Measurements from ENCODE around the gene MRPL24. TPM values are rescaled to one million over a fixed set of nuclear protein-coding genes. Genes with fewer than 3 reads are reported as not detected.
"Not testable (repeated sequence)": the region's sequence is repeated elsewhere in the genome, so short reads cannot be mapped to it uniquely, and the experiment has no call there.

MRPL24 gene
- total RNA-seq, 2 experiments from 2014 or later: 115 to 122 TPM

DNA sequence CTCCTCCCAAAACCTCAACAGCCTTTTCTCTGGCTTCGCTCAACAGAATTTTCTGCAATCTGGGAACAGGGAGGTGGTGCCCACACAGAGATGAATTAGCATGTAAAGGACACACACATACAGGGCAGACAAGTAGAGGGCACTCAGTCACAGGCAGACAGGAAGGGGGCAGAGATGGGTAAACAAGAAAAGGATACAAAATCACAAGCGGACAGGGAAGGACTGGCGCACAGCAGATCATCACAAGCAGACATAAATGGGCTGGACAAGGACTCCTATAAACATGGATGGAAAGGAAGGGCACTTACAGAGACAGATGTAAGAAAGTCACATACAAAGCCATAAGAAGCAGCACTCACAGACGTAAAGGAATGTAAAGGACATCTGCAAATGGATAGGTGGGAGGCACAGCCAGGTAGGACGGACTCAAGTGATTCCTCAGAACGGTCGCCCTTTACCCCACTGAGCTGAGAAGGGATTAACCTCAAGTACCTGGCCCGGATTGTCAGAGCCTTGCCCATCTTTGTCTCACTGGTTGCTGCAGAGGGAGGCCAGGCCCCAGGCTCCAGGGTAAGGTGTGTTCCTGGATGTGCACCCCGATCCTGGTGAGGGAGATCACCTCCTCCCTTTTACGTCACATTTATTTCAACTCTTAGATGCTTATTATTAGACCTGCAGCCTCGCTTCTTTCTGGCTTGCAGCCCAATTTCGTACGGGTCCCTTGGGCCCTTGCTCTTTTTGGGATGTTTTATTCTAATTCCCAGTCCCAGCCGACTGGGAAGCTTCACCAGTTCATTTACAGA, 25.6 kb upstream of the MRPL24 start:
- CTCF ChIA-PET: interaction anchor here (1.0 to 3.2 kb wide), 6 partner anchors 15 to 72 kb away, joined by 3 to 17 read pairs (median 4); partner anchors contain the start of genes CRABP2, HDGF and MRPL24

DNA sequence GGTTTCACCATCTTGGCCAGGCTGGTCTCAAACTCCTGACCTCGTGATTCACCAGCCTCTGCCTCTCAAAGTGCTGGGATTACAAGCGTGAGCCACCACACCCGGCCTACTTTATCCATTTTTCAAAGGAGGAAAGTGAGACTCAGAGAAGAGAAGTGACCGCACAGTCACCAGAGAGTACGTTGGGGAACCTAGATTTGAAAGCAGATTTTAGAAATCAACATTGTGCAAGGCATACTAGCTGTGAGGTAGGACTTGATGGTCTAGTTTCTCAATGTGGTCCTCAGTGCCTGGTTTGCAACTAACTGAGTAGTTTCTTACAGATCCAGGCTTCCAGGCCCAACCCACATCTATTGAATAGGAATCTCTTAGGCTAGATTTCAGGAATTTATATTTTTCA, 24.8 kb upstream of the MRPL24 start:
- POLR2A ChIA-PET: interaction anchor here (0.7 to 2.2 kb wide), 2 partner anchors 14 to 33 kb away, joined by 3 to 14 read pairs; partner anchors contain the start of gene HDGF
- CTCF ChIA-PET: interaction anchor here (1.3 to 2.3 kb wide), 2 partner anchors 14 to 73 kb away, joined by 3 to 11 read pairs; partner anchors contain the start of gene HDGF

More for the DNA sequence above, 25.6 kb upstream of the MRPL24 start:
- POLR2A ChIA-PET: interaction anchor here (0.6 to 2.2 kb wide), 4 partner anchors 15 to 39 kb away, joined by 3 to 15 read pairs (median 8); partner anchors contain the start of genes HDGF, METTL25B and MRPL24

DNA sequence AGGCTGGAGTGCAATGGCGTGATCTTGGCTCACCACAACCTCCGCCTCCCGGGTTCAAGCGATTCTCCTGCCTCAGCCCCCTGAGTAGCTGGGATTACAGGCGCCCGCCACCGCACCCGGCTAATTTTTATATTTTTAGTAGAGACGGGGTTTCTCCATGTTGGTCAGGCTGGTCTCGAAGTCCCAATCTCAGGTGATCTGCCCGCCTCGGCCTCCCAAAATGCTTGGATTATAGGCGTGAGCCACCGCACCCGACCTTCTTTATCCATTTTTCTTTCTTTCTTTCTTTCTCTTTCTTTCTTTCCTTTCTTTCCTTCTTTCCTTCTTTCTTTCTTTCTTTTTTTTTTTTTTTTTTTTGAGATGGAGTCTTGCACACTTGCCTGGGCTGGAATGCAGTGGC, 24.2 kb upstream of the MRPL24 start:
- POLR2A ChIA-PET: interaction anchor here (0.7 kb wide), 1 partner anchor 33 kb away, joined by 3 read pairs; no protein-coding TSS in a partner anchor

DNA sequence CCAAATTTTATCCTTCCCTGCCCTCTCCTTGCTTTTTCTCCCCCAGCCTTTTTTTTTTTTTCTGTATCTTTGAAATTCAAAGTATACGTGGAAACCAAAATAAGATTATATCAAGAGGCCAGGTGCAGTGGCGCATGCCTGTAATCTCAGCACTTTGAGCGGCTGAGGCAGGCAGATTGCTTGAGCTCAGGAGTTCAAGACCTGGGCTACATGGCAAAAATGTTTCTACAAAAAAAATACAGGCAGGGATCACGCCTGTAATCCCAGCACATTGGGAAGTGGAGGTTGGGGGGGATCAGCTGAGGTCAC, 19.9 kb upstream of the MRPL24 start:
- ChIA-PET CTCF (interaction anchor here (1.7 to 2.0 kb wide), 2 partner anchors 34 to 54 kb away, joined by 3 to 7 read pairs; no protein-coding TSS in a partner anchor), POLR2A (interaction anchor here (1.1 kb wide), 1 partner anchor 8 kb away, joined by 3 read pairs; no protein-coding TSS in a partner anchor)

More for the DNA sequence above, 24.2 kb upstream of the MRPL24 start:
- CTCF ChIA-PET: not testable (repeated sequence)

DNA sequence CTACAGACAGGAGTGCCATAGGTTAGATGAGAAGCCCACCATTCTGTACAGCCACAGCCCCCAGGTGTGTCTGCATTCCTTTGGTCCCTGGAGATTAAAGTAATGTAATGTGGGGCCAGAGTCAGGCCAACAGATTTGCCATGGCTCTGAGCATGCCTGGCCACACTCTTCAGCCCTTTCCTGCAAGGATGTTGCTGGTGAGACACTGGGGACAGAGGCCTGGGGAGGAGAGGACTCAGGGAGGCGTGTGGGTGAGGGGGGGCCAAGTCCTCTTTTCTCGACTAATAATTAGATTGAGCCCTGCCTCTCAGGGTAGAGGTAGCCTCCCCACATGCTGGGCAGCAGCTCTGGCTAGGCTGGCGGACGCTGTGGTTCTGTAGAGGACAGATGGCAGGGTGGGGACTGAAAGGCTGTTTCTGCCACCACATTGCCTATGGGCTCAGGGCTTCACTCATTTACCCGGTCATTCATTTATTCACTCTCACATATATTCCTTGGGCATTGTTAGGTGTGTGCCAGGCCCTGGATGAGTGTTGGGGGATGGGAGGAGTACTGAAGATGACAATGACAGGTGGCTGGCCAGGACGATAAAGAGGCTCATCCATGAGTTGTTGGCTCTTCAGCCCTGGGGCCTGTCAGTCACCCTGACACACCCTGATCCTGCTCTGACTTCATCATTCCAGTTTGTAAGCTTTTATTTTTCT, 19.4 kb upstream of the MRPL24 start:
- POLR2A ChIA-PET: interaction anchor here (1.1 kb wide), 1 partner anchor 8 kb away, joined by 3 read pairs; no protein-coding TSS in a partner anchor
- CTCF ChIA-PET: interaction anchor here (1.7 to 2.0 kb wide), 2 partner anchors 34 to 54 kb away, joined by 3 to 7 read pairs; no protein-coding TSS in a partner anchor

DNA sequence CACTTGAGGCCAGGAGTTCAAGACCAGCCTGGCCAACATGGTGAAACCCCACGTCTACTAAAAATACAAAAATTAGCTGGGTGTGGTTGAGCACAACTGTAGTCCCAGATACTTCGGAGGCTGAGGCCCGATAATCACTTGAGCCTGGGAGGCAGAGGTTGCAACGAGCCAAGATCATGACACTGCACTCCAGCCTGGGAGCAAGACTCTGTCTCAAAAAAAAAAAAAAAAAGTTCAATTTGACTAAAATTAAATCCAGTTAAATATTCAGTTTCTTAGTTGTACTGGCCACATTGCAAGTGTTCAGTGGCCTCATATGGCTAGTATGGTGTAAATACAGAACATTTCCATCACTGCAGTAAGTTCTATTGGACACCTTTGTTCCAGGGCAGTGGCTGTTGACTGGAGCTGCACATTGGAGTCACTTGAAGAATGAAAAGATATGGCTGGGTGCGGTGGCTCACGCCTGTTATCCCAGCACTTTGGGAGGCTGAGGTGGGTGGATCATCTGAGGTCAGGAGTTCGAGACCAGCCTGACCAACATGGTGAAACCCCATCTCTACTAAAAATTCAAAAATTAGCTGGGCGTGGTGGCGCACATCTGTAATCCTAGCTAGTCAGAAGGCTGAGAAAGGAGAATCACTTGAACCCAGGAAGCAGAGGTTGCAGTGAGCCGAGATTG, 16.8 kb upstream of the MRPL24 start:
- CTCF ChIA-PET: interaction anchor here (0.7 to 1.7 kb wide), 4 partner anchors 10 to 156 kb away, joined by 3 to 12 read pairs (median 4); no protein-coding TSS in a partner anchor
- POLR2A ChIA-PET: not testable (repeated sequence)

DNA sequence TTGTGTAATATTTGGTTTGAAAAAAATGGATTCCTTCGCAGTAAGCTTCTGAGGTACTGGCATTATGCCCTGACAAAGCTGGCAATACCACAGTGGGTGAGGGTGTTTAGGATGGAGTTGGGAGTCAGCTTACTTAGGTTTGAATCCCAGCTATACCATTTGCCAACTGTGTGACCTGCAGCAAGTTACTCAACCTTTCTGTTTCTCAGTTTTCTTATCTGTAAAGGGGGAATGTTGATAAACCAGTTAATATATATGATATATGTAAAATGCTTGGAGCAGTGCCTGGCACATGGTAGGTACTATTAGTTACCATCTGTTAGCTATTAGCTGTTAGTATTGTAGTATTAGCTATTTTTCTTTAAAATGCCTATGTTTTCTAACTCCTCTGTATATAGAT, 15.5 kb upstream of the MRPL24 start:
- ChIA-PET POLR2A (no interaction called here), CTCF (interaction anchor here (0.6 to 1.7 kb wide), 8 partner anchors 9 to 97 kb away, joined by 3 to 12 read pairs (median 4); partner anchors contain the start of genes ISG20L2 and METTL25B)

DNA sequence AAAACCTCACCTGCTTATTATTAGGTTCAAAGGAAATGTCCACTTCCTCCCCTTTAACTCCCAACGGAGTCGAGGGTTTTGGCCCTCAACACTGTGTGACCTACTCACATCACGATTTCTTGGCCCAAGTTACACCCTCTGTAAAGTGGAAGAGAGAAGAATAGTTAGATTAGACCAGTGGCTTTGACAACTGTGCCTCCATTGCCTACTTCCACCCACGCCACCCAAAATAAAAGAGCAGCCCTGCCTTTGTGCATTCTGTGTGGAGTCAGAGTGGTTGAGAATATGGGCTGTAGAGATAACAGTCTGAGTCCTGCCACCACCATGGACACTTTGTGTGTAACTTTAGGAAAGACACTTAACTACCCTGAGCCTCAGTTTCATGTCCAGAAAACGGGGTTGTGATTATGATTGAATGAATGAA, 14.7 kb upstream of the MRPL24 start:
- POLR2A ChIA-PET: interaction anchor here (0.5 kb wide), 1 partner anchor 16 kb away, joined by 6 read pairs; no protein-coding TSS in a partner anchor
- CTCF ChIA-PET: interaction anchor here (0.6 to 1.7 kb wide), 6 partner anchors 8 to 258 kb away, joined by 3 to 12 read pairs (median 5); partner anchors contain the start of genes ISG20L2 and METTL25B

DNA sequence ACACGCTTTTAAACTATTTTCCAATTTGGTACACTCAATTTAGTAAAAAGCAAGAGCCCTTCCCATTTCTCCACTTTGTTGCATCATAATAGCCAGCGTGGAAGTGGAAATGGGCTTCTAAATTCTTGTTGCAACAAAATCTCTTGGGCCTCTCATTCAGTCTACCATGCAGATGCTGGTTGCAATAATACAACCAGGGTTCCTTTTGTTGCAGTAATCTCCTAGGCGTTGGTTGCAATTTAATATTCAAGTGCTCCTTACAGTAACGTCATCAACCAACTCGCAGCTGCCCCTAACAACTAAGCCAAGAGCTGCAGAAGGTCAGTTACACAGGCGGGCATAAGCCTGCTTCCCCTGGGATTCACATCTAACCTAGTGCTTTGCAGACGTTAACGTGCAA, 13.3 kb upstream of the MRPL24 start:
- ChIA-PET CTCF (interaction anchor here (1.4 kb wide), 1 partner anchor 28 kb away, joined by 3 read pairs; no protein-coding TSS in a partner anchor), POLR2A (no interaction called here)

DNA sequence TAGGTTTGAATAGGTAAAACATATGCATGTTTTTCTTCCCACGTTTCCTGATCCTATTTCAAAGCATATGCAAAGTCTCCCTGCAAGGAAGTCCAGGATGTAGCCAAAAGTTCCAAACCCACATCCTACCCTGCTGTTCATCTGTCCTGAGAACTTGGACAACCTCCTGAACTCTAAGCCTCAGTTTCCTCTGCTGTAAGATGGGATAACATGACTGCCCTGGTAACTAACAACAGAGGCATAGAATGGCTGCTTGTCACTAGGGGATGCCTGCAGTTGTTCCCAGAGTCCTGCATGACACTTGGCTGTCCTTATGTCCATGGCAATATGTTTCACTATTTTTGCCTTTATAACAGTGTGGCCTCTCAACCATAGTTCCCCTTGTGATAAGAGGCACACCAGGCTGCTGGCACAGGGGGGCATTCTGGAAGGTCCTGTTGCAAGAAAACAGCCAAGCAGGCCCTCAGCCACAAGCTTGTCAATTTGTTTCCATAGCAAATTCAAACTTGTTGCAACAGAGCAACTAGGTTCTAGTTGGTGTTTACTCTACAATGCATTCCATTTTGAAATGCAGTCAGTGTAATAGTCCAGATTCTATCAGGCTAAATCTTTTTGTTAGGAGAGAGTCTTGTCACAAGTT, 12.1 kb upstream of the MRPL24 start:
- ChIA-PET POLR2A (interaction anchor here (0.6 to 3.3 kb wide), 5 partner anchors 8 to 21 kb away, joined by 3 to 25 read pairs (median 5); partner anchors contain the start of genes MRPL24 and PRCC), CTCF (interaction anchor here (1.3 to 3.9 kb wide), 4 partner anchors 12 to 25 kb away, joined by 4 to 42 read pairs (median 8); partner anchors contain the start of genes ISG20L2, METTL25B, MRPL24 and PRCC)

DNA sequence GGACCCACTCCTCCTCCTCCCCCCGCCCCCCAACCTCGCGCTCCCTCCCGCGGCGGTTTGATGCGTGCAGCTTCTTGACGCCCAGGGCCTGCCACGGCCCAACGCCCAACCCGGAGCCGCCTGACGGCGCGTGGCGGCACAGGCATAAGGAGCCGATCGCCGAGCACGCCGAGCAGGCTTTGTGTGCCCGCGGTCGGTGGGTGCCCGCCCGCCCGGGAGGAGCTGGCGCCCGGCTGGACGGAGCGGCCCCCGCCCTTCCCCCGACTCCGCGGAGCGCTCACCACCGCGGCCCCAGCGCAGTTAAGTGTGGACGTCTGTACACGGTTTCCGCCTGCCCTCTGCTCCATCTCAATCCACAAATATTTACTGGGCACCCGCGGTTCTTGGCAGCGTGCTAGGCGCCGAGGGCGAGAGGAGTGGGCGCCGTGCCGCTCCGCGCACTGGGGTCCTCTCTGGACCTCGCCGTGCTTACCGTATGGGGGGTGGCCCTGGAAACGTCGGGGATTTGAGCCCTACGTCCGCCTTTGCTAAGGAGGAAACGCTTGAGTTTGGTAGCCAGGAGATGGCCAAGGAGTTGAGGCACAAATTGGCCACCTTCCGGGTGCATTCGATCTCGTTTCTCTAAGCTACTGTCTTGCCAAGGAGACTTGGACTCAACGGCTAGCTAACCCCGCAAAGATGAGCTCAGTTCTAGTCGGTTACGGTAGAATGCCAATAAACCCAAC, 11.0 kb upstream of the MRPL24 start:
- CTCF ChIA-PET: interaction anchor here (0.5 to 3.9 kb wide), 8 partner anchors 11 to 125 kb away, joined by 3 to 42 read pairs (median 4); partner anchors contain the start of genes ISG20L2, METTL25B, MRPL24 and PRCC
- POLR2A ChIA-PET: interaction anchor here (0.5 to 3.3 kb wide), 12 partner anchors 9 to 58 kb away, joined by 3 to 25 read pairs (median 3); partner anchors contain the start of genes ISG20L2, METTL25B, MRPL24 and PRCC

DNA sequence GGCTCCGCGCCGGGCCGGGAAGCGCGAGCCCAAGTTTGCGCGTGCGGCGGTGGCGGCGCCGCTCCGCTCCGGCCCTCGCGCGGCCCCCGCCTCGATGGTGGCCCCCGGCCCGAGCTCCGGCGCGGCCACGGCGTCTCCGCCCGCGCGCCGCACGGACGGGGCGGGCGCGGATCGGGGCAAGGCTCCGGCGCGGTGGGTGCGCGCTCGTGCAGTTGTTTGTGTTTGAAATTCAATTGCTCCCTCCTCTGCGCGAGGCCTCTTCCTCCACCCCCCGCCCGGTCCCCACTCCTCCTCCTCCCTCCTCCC, 10.5 kb upstream of the MRPL24 start, which contains the start of gene HDGF:
Gene HDGF, minus strand, starts transcription at position 225 of the 306 bp plus-strand sequence. CDS start 246 bp downstream, outside the sequence.
- POLR2A ChIA-PET: interaction anchor here (0.5 to 3.3 kb wide), 8 partner anchors 10 to 1205 kb away, joined by 3 to 25 read pairs (median 4); partner anchors contain the start of genes ISG20L2, METTL25B, MRPL24 and PRCC

DNA sequence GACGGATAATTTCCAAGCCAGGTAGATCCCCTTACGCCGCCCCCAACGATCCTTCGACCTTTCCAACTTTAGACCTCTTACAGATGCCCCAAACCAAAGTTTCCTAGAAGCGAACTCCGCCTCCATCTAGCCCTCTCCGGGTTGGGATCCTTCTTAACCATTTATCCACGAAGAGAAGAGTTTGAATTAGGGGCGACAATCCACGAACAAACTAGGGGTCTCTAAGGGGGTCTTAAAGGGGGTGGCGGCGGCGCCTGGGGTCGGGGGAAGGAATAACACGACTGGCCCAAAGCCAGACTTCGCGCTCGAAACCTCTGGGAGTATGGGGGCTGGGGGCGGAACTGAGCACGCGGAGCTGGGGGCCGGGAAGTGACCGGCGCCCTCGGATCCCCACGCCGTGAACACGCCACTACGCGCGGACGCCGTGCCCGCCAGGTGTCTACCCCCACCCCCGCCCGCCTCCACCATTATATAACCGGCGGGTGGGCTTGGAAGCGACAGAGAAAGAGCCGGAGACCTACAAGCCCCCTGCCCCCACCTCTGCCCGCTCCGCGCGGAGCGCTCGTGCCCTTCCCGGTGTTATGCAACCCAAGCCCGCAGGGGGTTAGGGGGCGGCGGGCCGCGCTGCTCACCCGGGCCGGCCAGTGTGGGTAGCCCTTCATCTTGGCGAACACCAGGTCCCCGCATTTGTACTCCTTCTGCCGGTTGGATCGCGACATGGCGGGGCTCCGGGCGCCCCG, 10.0 kb upstream of the MRPL24 start:
- ChIA-PET CTCF (interaction anchor here (1.0 to 3.9 kb wide), 6 partner anchors 16 to 142 kb away, joined by 3 to 42 read pairs (median 4); partner anchors contain the start of genes ISG20L2, METTL25B and PRCC), POLR2A (interaction anchor here (0.5 to 3.3 kb wide), 8 partner anchors 10 to 1204 kb away, joined by 3 to 25 read pairs (median 4); partner anchors contain the start of genes ISG20L2, METTL25B, MRPL24 and PRCC)

More for the DNA sequence above, 10.5 kb upstream of the MRPL24 start, which contains the start of gene HDGF:
- CTCF ChIA-PET: interaction anchor here (1.0 to 3.9 kb wide), 7 partner anchors 10 to 141 kb away, joined by 3 to 42 read pairs (median 4); partner anchors contain the start of genes ISG20L2, METTL25B, MRPL24 and PRCC

DNA sequence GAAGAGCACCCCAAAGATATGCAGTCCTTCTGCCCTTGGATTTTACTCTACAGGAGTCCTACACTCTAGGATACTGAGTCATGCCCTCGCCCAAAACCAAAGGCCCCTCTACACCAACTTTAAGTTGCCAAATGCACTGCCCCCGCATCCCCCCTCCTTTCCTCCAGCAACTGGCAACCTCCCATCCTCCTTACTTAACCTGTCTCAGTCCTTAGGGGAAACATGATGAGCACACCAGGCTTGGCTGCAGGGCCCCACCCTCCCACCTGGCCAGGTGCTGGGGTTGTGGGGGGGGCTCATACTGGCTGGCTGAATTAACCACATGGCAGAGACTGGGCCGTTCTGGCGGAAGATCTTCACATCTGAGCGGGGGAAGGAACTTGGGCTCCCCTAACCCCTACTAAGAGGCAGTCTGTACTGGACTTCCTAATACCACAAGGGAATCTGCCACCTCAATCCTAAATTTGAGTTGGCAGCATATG, 9.3 kb upstream of the MRPL24 start:
- ChIA-PET CTCF (interaction anchor here (1.0 to 3.9 kb wide), 3 partner anchors 17 to 143 kb away, joined by 3 to 42 read pairs (median 3); partner anchors contain the start of genes ISG20L2, METTL25B and PRCC), POLR2A (interaction anchor here (1.0 to 3.3 kb wide), 5 partner anchors 9 to 22 kb away, joined by 3 to 25 read pairs (median 14); partner anchors contain the start of genes ISG20L2, METTL25B, MRPL24 and PRCC)

DNA sequence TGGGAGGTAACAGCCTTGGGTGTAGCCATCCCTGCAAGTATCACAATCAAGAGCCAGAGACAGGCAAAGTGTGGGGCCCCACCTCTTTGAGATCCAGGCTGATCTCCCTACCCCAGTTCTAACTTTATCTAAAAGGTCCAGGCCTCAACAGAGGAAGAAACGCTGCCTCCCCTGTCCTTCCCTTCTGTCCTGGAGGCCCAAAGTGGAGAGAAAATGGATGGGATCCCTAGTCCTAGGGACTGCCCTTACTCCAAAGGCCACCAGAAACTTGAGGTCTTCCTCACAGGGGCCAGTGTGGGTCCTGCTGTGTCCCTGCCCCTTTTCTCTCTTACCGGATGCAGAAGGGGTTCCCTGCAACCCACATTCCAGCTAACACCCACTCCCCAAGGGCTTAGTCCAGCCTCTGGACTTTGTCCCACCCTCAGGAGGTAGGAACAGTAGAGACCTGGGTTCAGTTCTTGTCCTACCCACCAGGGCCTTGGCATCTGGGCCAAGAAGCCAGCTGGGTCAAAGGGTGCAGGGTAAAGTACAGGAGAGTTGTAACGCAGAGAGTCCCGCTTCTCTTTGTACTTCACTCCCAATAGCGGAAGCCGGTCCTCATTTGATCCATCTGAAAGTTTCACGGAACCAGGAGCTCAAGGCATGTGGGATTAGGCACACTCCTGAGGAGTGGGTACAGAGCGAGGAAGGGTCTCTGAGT, 8.7 kb upstream of the MRPL24 start:
- POLR2A ChIA-PET: interaction anchor here (1.0 to 2.9 kb wide), 3 partner anchors 9 to 21 kb away, joined by 3 to 20 read pairs (median 4); partner anchors contain the start of genes ISG20L2, METTL25B and MRPL24

More for the DNA sequence above, 8.7 kb upstream of the MRPL24 start:
- CTCF ChIA-PET: interaction anchor here (1.0 to 3.9 kb wide), 2 partner anchors 18 to 22 kb away, joined by 3 to 42 read pairs; partner anchors contain the start of genes ISG20L2, METTL25B and PRCC

Data from activated CD8-positive, alpha-beta memory T cell treated with anti-CD3 and anti-CD28 coated beads for 36 hours (primary cell).